K562 (cell line): ENCODE measurements around the gene AGFG2. TPM values are rescaled to one million over a fixed set of nuclear protein-coding genes. Genes with fewer than 3 reads are reported as not detected.

Source experiments
- CEBPZ ChIP-seq: fragments of 150-350 bp; IDR thresholded peaks from 2 replicates; pipeline ENCODE4 v1.6.1; 2014; ENCODE audit warnings: low read depth, mild to moderate bottlenecking, low read length, borderline replicate concordance
- MEIS2 ChIP-seq: fragments of 450-650 bp; IDR thresholded peaks from 2 replicates; pipeline ENCODE4 v1.6.1; 2014; ENCODE audit warnings: mild to moderate bottlenecking; ENCODE audit not compliant: partially characterized antibody
- NFE2L1 ChIP-seq: fragments of 450-650 bp; IDR thresholded peaks from 2 replicates; pipeline ENCODE4 v1.6.1; 2016; ENCODE audit warnings: missing genetic modification characterization, low read depth, mild to moderate bottlenecking, missing compliant biosample characterization, moderate library complexity, borderline replicate concordance
- THAP7 ChIP-seq: fragments of 250-450 bp; sonication (Bioruptor Pico); IDR thresholded peaks from 2 replicates; pipeline ENCODE4 v1.5.0; 2021
- ZBTB49 ChIP-seq: sonication (generic); formaldehyde crosslinking; IDR thresholded peaks from 2 replicates; pipeline ENCODE4 v1.8.0; 2022; ENCODE audit warnings: missing genetic modification reagents, mild to moderate bottlenecking, borderline replicate concordance
- ZC3H8 ChIP-seq: fragments of 450-650 bp; IDR thresholded peaks from 2 replicates; pipeline ENCODE4 v1.6.1; 2017
- ZNF263 ChIP-seq: sonication (generic); formaldehyde crosslinking; IDR thresholded peaks from 2 replicates; pipeline ENCODE4 v1.8.0; 2022; ENCODE audit warnings: mild to moderate bottlenecking, missing genetic modification reagents, borderline replicate concordance
- ZNF407 ChIP-seq: fragments of 450-650 bp; IDR thresholded peaks from 2 replicates; pipeline ENCODE4 v1.6.1; 2016; ENCODE audit warnings: low read depth
- ZNF740 ChIP-seq, 3 experiments: fragments of 200-800 bp in 1 of 3; sonication (Bioruptor generic) in 1 of 3; sonication (generic) in 1 of 3; formaldehyde crosslinking in 1 of 3; IDR thresholded peaks; 2 replicates each; pipeline versions ENCODE4 v1.6.1 to v1.8.0; 2016 to 2022; ENCODE audit warnings: mild to moderate bottlenecking in 2 of 3, missing compliant biosample characterization in 2 of 3, missing genetic modification characterization in 2 of 3, missing genetic modification reagents in 1 of 3
- polyA plus RNA-seq, 8 experiments: library from polyadenylated mRNA; depleted of rRNA in 4 of 8; stranded (reverse) in 5 of 8; unstranded in 3 of 8; fragments of >200 nt; fragmentation: Nextera tagmentation in 2 of 8; fragmentation: Illumina TruSeq in 1 of 8; extraction: Ambion mirVana in 2 of 8; extraction: Trizol in 1 of 8; gene quantifications; 2 replicates each; pipeline versions ENCODE4 v1.2.1 to v1.2.3, GENCODE V29; 2011 to 2014; ENCODE audit warnings: inconsistent platforms in 1 of 8, missing spikeins in 1 of 8
- total RNA-seq, 7 experiments: library from RNA; depleted of rRNA in 6 of 7; stranded (reverse); fragments of >200 nt in 6 of 7; fragmentation: Illumina TruSeq in 2 of 7; extraction: Trizol in 2 of 7; gene quantifications; 2 replicates each; pipeline versions ENCODE4 v1.2.1 to v1.2.3, GENCODE V29; 2011 to 2021; ENCODE audit warnings: low replicate concordance in 1 of 7

Gene AGFG2
- total and polyA plus RNA-seq, 9 of the 15 experiments (the other 6 are each of a cell fraction or from before 2014, with no cell fraction given): 0.31 to 23.1 (median 6.5) TPM

- TF ChIP-seq ZNF740 (CRISPR knock-in tag; IDR thresholded peaks at IDR 0.05) (peak; percentile 48; the same call in 1 of the 2 replicates), ZNF740 (tag; IDR thresholded peaks at IDR 0.05) (no peak), ZNF263 (CRISPR knock-in tag) (peak; percentile 23; the same call in 1 of the 2 replicates), ZNF407 (no peak), ZC3H8 (no peak), ZBTB49 (CRISPR knock-in tag) (no peak), MEIS2 (no peak), CEBPZ (no peak), THAP7 (CRISPR knock-in tag) (no peak), NFE2L1 (tag) (no peak)
These were observed 64.1 kb downstream of the AGFG2 start (continued) for GRCh38 chr7:100602889-100603725.
